SU-DHL-6 (cell line): Measurements from ENCODE around the gene PHKB.

Source experiments
- H2AFZ ChIP-seq: fragments of 200-600 bp; sonication (generic); 2 replicates; pipeline ENCODE4 v1.6.1; 2014; ENCODE audit warnings: low read depth, mild to moderate bottlenecking, moderate library complexity, mixed read lengths, antibody characterized with exemption, low read length; ENCODE audit not compliant: severe bottlenecking
- H3F3A ChIP-seq: fragments of 200-600 bp; shearing (Covaris generic); 2 replicates; pipeline ENCODE4 v1.6.0; 2016; ENCODE audit warnings: antibody characterized with exemption, mild to moderate bottlenecking; ENCODE audit not compliant: insufficient read depth
- H3K27ac ChIP-seq: fragments of 200-600 bp; sonication (generic); 2 replicates; pipeline ENCODE4 v1.5.1; 2016; ENCODE audit warnings: low read depth, mild to moderate bottlenecking, low read length, moderate library complexity, mixed read lengths
- H3K27me3 ChIP-seq: fragments of 200-600 bp; sonication (generic), shearing (Covaris generic); 2 replicates; pipeline ENCODE4 v1.6.0; 2014; ENCODE audit warnings: mild to moderate bottlenecking, low read length
- H3K36me3 ChIP-seq: fragments of 200-600 bp; sonication (generic); 2 replicates; pipeline ENCODE4 v1.6.1; 2014; ENCODE audit warnings: mild to moderate bottlenecking, low read length, mixed read lengths
- H3K4me2 ChIP-seq: fragments of 300-600, 200-600 bp; shearing (Covaris generic), sonication (generic); 2 replicates; pipeline ENCODE4 v1.6.0; 2014; ENCODE audit warnings: low read length, low read depth, mild to moderate bottlenecking; ENCODE audit not compliant: poor library complexity, severe bottlenecking
- H3K4me3 ChIP-seq: fragments of 200-600 bp; sonication (generic); 2 replicates; pipeline ENCODE4 v1.5.1; 2014; ENCODE audit warnings: antibody characterized with exemption, low read length, mild to moderate bottlenecking, mixed read lengths; ENCODE audit not compliant: insufficient read depth, poor library complexity, severe bottlenecking
- H3K79me2 ChIP-seq: fragments of 200-600 bp; sonication (generic); 2 replicates; pipeline ENCODE4 v1.6.1; 2014; ENCODE audit warnings: mild to moderate bottlenecking, low read length, moderate library complexity; ENCODE audit not compliant: insufficient read depth
- H3K9ac ChIP-seq: fragments of 200-600 bp; sonication (generic); 2 replicates; pipeline ENCODE4 v1.7.0; 2014; ENCODE audit warnings: mild to moderate bottlenecking, low read length
- H3K9me2 ChIP-seq: fragments of 200-600 bp; sonication (generic); replicated peaks from 2 replicates; pipeline ENCODE4 v1.6.1; 2014; ENCODE audit warnings: low read length; ENCODE audit not compliant: insufficient read depth
- H3K9me3 ChIP-seq: fragments of 200-600 bp; sonication (generic); 2 replicates; pipeline ENCODE4 v1.6.1; 2014; ENCODE audit warnings: low read length, mixed read lengths; ENCODE audit not compliant: insufficient read depth
- H4K20me1 ChIP-seq: fragments of 200-600 bp; sonication (generic); 2 replicates; pipeline ENCODE4 v1.6.1; 2014; ENCODE audit warnings: low read depth, mild to moderate bottlenecking, antibody characterized with exemption, low read length, moderate library complexity, mixed read lengths
- CTCF ChIP-seq: fragments of 200-600 bp; sonication (generic); IDR thresholded peaks from one replicate; pipeline ENCODE4 v1.5.1; 2017; ENCODE audit warnings: antibody characterized with exemption, mild to moderate bottlenecking, low read length, moderate library complexity; ENCODE audit not compliant: insufficient read depth, poor library complexity, severe bottlenecking
- EZH2phosphoT487 ChIP-seq: fragments of 200-600 bp; sonication (generic), shearing (Covaris generic); conservative IDR thresholded peaks from 2 replicates; pipeline ENCODE4 v1.6.1; 2018; ENCODE audit warnings: mild to moderate bottlenecking, antibody characterized with exemption, low read length, moderate library complexity, mixed read lengths

The PHKB gene

GRCh38 chr16:47705266-47705665, 244.1 kb downstream of the PHKB start:
- TF ChIP-seq CTCF = no peak
- TF ChIP-seq EZH2phosphoT487 = no peak
- no peaks in the 10 kb centered on the region for H3K79me2 ChIP-seq

GRCh38 chr16:47711809-47712208, 250.7 kb downstream of the PHKB start:
- no peaks in the 10 kb centered on the region for H3F3A ChIP-seq
- H3K9me2 ChIP-seq = no peaks in the 10 kb centered on the region
- no peak overlapping the region for H3K27ac ChIP-seq
- no peak overlapping the region for H3K9ac ChIP-seq
- H3K4me2 ChIP-seq = no peak overlapping the region
- H3K4me3 ChIP-seq = no peak overlapping the region
- no peak overlapping the region for H2AFZ ChIP-seq
- no peaks in the 10 kb centered on the region for H3K36me3 ChIP-seq
- H3K79me2 ChIP-seq = no peaks in the 10 kb centered on the region
- TF ChIP-seq EZH2phosphoT487 = no peak
- TF ChIP-seq CTCF = no peak
- H3K9me3 ChIP-seq = no peaks in the 10 kb centered on the region
- no peaks in the 10 kb centered on the region for H4K20me1 ChIP-seq
- H3K27me3 ChIP-seq = no peaks in the 10 kb centered on the region

More at GRCh38 chr16:47705266-47705665, 244.1 kb downstream of the PHKB start:
- H3K4me2 ChIP-seq = no peak overlapping the region
- no peaks in the 10 kb centered on the region for H3K27me3 ChIP-seq
- H3K9me3 ChIP-seq = no peaks in the 10 kb centered on the region
- no peak overlapping the region for H2AFZ ChIP-seq
- no peak overlapping the region for H3K4me3 ChIP-seq
- no peak overlapping the region for H3K9ac ChIP-seq
- H3F3A ChIP-seq = no peaks in the 10 kb centered on the region
- no peaks in the 10 kb centered on the region for H3K36me3 ChIP-seq
- H3K27ac ChIP-seq = no peak overlapping the region
- no peaks in the 10 kb centered on the region for H4K20me1 ChIP-seq
- H3K9me2 ChIP-seq = no peaks in the 10 kb centered on the region

- H3K4me3 ChIP-seq = no peak overlapping the region
- no peaks in the 10 kb centered on the region for H4K20me1 ChIP-seq
- H3K9me2 ChIP-seq = no peaks in the 10 kb centered on the region
- H2AFZ ChIP-seq = no peak overlapping the region
- TF ChIP-seq CTCF (no peak), EZH2phosphoT487 (no peak)
- H3K27me3 ChIP-seq = no peaks in the 10 kb centered on the region
- H3K27ac ChIP-seq = no peak overlapping the region
- no peak overlapping the region for H3K4me2 ChIP-seq
- H3F3A ChIP-seq = no peaks in the 10 kb centered on the region
- H3K36me3 ChIP-seq = no peaks in the 10 kb centered on the region
- no peak overlapping the region for H3K9ac ChIP-seq
- H3K79me2 ChIP-seq = no peaks in the 10 kb centered on the region
- no peaks in the 10 kb centered on the region for H3K9me3 ChIP-seq
Observed at GRCh38 chr16:47712276-47713224, 251.4 kb downstream of the PHKB start.
